Neural crest cell (in vitro differentiated cells): ENCODE data around the gene DGKH. TPM values are rescaled to one million over a fixed set of nuclear protein-coding genes. Genes with fewer than 3 reads are reported as not detected.

Experiments
- DNase-seq: peaks from one replicate; pipeline ENCODE4 v3.0.0; 2021; ENCODE audit warnings: low read depth, mixed read lengths, low spot score
- H3K27ac Mint-ChIP-seq: one replicate; pipeline ENCODE4 v1.8.0; 2021; ENCODE audit warnings: mild to moderate bottlenecking, mixed read lengths; ENCODE audit not compliant: unreplicated experiment
- H3K27me3 Mint-ChIP-seq: 2 replicates; pipeline ENCODE4 v1.8.0; 2021; ENCODE audit warnings: low read depth, mild to moderate bottlenecking, mixed read lengths
- H3K36me3 Mint-ChIP-seq: 2 replicates; pipeline ENCODE4 v1.8.0; 2021; ENCODE audit warnings: low read depth, mild to moderate bottlenecking, mixed read lengths
- H3K4me1 Mint-ChIP-seq: 2 replicates; pipeline ENCODE4 v1.8.0; 2021; ENCODE audit warnings: mixed read lengths
- H3K4me3 Mint-ChIP-seq: one replicate; pipeline ENCODE4 v1.8.0; 2021; ENCODE audit warnings: mild to moderate bottlenecking, mixed read lengths
- H3K9me3 Mint-ChIP-seq: 2 replicates; pipeline ENCODE4 v1.8.0; 2021; ENCODE audit warnings: mixed read lengths
- total RNA-seq: library from RNA; stranded (reverse); gene quantifications from 2 replicates; pipeline ENCODE4 v1.2.1, GENCODE V29; 2021
- TF ChIP-seq, protein P1 (sequence below): fragments of 200-600 bp; sonication (generic); conservative IDR thresholded peaks from 2 replicates; pipeline ENCODE4 v1.5.0; 2021; ENCODE audit warnings: antibody characterized with exemption, mild to moderate bottlenecking

Gene DGKH
- total RNA-seq, 1 donor from 2014 or later, result 12.4 TPM

DNA sequence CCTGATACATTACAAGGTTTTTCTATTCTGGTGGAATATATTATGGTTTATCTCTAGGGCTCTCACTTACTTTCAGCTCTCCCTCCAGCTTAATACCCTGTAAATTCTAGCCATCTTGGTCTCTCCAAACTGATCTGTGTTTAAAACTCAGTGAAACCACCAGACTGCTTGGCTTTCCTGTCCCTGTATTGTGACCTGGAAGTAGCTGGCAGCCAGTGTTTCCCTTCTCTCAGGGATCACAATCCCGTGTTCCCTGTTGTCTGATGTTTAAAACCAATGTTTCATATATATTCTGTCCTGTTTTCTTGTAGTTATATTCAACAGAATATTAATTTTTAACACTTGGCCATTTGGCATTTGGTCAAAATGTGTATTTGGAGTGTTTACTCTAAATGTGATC lies 231.5 kb downstream of the DGKH start:
- no peak overlapping the region for H3K4me3 Mint-ChIP-seq
- no peaks in the 10 kb centered on the region for H3K27me3 Mint-ChIP-seq
- H3K27ac Mint-ChIP-seq, result no peak overlapping the region
- H3K36me3 Mint-ChIP-seq, result no peaks in the 10 kb centered on the region
- peaks cover 19% of the 10 kb centered on the region for H3K4me1 Mint-ChIP-seq
- H3K9me3 Mint-ChIP-seq, result no peaks in the 10 kb centered on the region
- DNase-seq, result no peak
- TF ChIP-seq, protein P1, sequence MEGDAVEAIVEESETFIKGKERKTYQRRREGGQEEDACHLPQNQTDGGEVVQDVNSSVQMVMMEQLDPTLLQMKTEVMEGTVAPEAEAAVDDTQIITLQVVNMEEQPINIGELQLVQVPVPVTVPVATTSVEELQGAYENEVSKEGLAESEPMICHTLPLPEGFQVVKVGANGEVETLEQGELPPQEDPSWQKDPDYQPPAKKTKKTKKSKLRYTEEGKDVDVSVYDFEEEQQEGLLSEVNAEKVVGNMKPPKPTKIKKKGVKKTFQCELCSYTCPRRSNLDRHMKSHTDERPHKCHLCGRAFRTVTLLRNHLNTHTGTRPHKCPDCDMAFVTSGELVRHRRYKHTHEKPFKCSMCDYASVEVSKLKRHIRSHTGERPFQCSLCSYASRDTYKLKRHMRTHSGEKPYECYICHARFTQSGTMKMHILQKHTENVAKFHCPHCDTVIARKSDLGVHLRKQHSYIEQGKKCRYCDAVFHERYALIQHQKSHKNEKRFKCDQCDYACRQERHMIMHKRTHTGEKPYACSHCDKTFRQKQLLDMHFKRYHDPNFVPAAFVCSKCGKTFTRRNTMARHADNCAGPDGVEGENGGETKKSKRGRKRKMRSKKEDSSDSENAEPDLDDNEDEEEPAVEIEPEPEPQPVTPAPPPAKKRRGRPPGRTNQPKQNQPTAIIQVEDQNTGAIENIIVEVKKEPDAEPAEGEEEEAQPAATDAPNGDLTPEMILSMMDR, result no peak

DNA sequence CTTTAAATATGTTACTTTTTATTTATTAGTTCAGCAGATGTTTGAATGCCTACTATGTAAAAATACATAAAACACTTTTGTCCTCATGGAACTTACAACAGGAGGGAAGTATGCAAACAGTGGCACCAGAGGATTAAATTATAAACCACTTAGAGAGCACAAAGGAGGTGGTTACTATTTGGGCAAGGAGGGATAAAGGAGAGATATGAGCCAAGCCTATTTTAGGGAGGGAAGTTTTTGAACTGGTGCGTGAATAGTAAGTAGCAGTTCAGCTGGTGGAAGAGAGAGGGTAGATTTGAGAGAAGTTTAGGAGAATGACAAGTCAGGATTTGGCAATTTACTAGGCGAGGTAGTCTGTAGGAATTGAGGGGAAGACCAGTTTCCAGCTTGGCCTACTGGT lies 232.1 kb downstream of the DGKH start:
- H3K36me3 Mint-ChIP-seq, result no peaks in the 10 kb centered on the region
- TF ChIP-seq, protein P1, result no peak
- no peak overlapping the region for H3K27ac Mint-ChIP-seq
- DNase-seq, result no peak
- H3K4me3 Mint-ChIP-seq, result no peak overlapping the region
- peaks cover 24% of the 10 kb centered on the region for H3K4me1 Mint-ChIP-seq
- H3K27me3 Mint-ChIP-seq, result no peaks in the 10 kb centered on the region
- H3K9me3 Mint-ChIP-seq, result no peaks in the 10 kb centered on the region

DNA sequence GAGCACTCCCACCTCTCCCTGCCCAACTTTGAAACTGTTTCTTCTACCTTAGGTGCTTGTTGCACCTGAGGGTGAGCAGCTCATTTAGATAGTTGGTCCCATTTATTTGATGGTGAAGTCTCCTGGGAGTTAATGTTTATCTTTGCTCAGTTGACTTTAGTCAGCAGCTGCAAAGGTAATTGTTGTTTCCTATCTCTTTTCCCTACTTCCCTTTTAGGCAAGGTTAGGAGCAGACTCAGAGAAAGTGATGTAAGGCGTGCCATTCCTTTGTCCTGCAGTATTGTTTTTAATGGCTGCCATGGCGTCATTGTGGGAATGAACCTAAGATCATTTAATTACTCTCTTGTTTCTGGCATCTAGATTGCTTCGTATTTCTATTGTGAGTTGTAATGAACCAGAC lies 235.1 kb downstream of the DGKH start:
- Mint-ChIP-seq H3K4me1 (peaks cover 18% of the 10 kb centered on the region), H3K27me3 (no peaks in the 10 kb centered on the region), H3K4me3 (no peak overlapping the region), H3K27ac (no peak overlapping the region), H3K36me3 (peaks cover 5% of the 10 kb centered on the region), H3K9me3 (no peaks in the 10 kb centered on the region)
- TF ChIP-seq, protein P1, result no peak
- DNase-seq, result no peak

DNA sequence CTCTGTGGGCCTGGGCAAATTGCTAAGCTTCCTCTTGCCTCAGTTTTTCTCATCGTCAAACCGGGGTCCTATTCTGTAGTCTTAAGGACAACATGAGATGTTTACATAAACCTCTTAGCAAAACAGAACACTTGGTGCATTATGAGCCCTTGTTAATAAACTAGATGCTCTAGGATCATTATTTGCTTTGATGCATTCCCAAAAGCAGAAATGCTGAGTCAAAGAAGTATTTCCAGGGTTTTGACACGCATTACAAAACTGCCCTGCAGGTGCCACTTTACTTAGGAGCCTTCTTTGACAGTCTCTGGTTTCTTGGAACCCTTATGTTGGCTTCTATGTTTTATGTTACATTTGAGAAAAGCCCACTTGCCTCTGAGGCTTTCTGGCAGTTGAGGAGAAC lies 235.6 kb downstream of the DGKH start:
- no peaks in the 10 kb centered on the region for H3K27me3 Mint-ChIP-seq
- H3K36me3 Mint-ChIP-seq, result peaks cover 7% of the 10 kb centered on the region
- H3K4me3 Mint-ChIP-seq, result no peak overlapping the region
- H3K4me1 Mint-ChIP-seq, result peaks cover 18% of the 10 kb centered on the region
- no peaks in the 10 kb centered on the region for H3K9me3 Mint-ChIP-seq
- H3K27ac Mint-ChIP-seq, result no peak overlapping the region
- TF ChIP-seq, protein P1, result no peak
- DNase-seq, result no peak

Other genes starting within 250 kb of the DGKH start
- gene VWA8, start 87.5 kb upstream of the DGKH start, total RNA-seq, result 19.5 and 21.0 TPM in 2 replicates
- 27.4 and 28.6 TPM in 2 replicates for gene AKAP11, start 223.5 kb downstream of the DGKH start, total RNA-seq